ENCODE data around the gene PPME1. TPM values are rescaled to one million over a fixed set of nuclear protein-coding genes. Genes with fewer than 3 reads are reported as not detected.

PPME1 gene
- total RNA-seq, 2 donors from 2014 or later = 35.0 to 73.9 TPM

GRCh38 chr11:74253361-74253760, 82.3 kb downstream of the PPME1 start:
- no peaks in the 10 kb centered on the region for H3K9me3 Mint-ChIP-seq
- DNase-seq (ENCODE audit: low spot score in 2 of 2) (no peak), ATAC-seq (no peak)

GRCh38 chr11:74255741-74256375, 84.8 kb downstream of the PPME1 start:
- no peaks in the 10 kb centered on the region for H3K36me3 Mint-ChIP-seq
- H3K27ac Mint-ChIP-seq = no peak overlapping the region
- no peaks in the 10 kb centered on the region for H3K9me3 Mint-ChIP-seq
- peak in 1 of 2 donors; percentile 46 for DNase-seq (ENCODE audit: low spot score in 2 of 2)
- ATAC-seq = peak; percentile 67 to 69

More at GRCh38 chr11:74253361-74253760, 82.3 kb downstream of the PPME1 start:
- H3K27ac Mint-ChIP-seq = peak overlapping the region in 1 of 2 donors; percentile 12
- no peaks in the 10 kb centered on the region for H3K36me3 Mint-ChIP-seq

GRCh38 chr11:74256378-74257133, 85.5 kb downstream of the PPME1 start:
- ATAC-seq = no peak
- H3K27ac Mint-ChIP-seq = no peak overlapping the region
- DNase-seq (ENCODE audit: low spot score in 2 of 2) = no peak
- no peaks in the 10 kb centered on the region for H3K36me3 Mint-ChIP-seq
- no peaks in the 10 kb centered on the region for H3K9me3 Mint-ChIP-seq

GRCh38 chr11:74257959-74258553, 87.0 kb downstream of the PPME1 start:
- no peak for DNase-seq (ENCODE audit: low spot score in 2 of 2)
- no peak for ATAC-seq
- Mint-ChIP-seq H3K36me3 (no peaks in the 10 kb centered on the region), H3K27ac (no peak overlapping the region), H3K9me3 (no peaks in the 10 kb centered on the region)

- ATAC-seq = no peak
- H3K36me3 Mint-ChIP-seq = no peaks in the 10 kb centered on the region
- H3K27ac Mint-ChIP-seq = no peak overlapping the region
- DNase-seq (ENCODE audit: low spot score in 2 of 2) = no peak
- H3K9me3 Mint-ChIP-seq = no peaks in the 10 kb centered on the region
Observed at GRCh38 chr11:74262725-74263124, 91.6 kb downstream of the PPME1 start.

- no peak for DNase-seq (ENCODE audit: low spot score in 2 of 2)
Observed at GRCh38 chr11:74265256-74265655, 94.2 kb downstream of the PPME1 start.

GRCh38 chr11:74267014-74267413, 95.9 kb downstream of the PPME1 start:
- no peak for DNase-seq (ENCODE audit: low spot score in 2 of 2)
- Mint-ChIP-seq H3K9me3 (no peaks in the 10 kb centered on the region), H3K36me3 (no peaks in the 10 kb centered on the region), H3K27ac (no peak overlapping the region)
- no peak for ATAC-seq

More at GRCh38 chr11:74265256-74265655, 94.2 kb downstream of the PPME1 start:
- no peak for ATAC-seq
- Mint-ChIP-seq H3K9me3 (no peaks in the 10 kb centered on the region), H3K27ac (no peak overlapping the region), H3K36me3 (no peaks in the 10 kb centered on the region)

GRCh38 chr11:74268456-74268855, 97.4 kb downstream of the PPME1 start:
- no peak for ATAC-seq
- DNase-seq (ENCODE audit: low spot score in 2 of 2) = no peak
- Mint-ChIP-seq H3K9me3 (no peaks in the 10 kb centered on the region), H3K27ac (no peak overlapping the region), H3K36me3 (no peaks in the 10 kb centered on the region)

GRCh38 chr11:74269161-74269811, 98.2 kb downstream of the PPME1 start:
- Mint-ChIP-seq H3K36me3 (no peaks in the 10 kb centered on the region), H3K27ac (no peak overlapping the region), H3K9me3 (no peaks in the 10 kb centered on the region)
- ATAC-seq = peak; percentile 48 to 63
- DNase-seq (ENCODE audit: low spot score in 2 of 2) = no peak

GRCh38 chr11:74272276-74272675, 101.2 kb downstream of the PPME1 start:
- Mint-ChIP-seq H3K36me3 (no peaks in the 10 kb centered on the region), H3K27ac (no peak overlapping the region), H3K9me3 (no peaks in the 10 kb centered on the region)
- ATAC-seq (no peak), DNase-seq (ENCODE audit: low spot score in 2 of 2) (no peak)

GRCh38 chr11:74276581-74276980, 105.5 kb downstream of the PPME1 start:
- no peaks in the 10 kb centered on the region for H3K9me3 Mint-ChIP-seq
- no peak for DNase-seq (ENCODE audit: low spot score in 2 of 2)
- no peak overlapping the region for H3K27ac Mint-ChIP-seq
- H3K36me3 Mint-ChIP-seq = no peaks in the 10 kb centered on the region
- ATAC-seq = no peak

- Mint-ChIP-seq H3K9me3 (no peaks in the 10 kb centered on the region), H3K27ac (no peak overlapping the region), H3K36me3 (no peaks in the 10 kb centered on the region)
- ATAC-seq (no peak), DNase-seq (ENCODE audit: low spot score in 2 of 2) (no peak)
Observed at GRCh38 chr11:74278103-74278502, 107.0 kb downstream of the PPME1 start.

- Mint-ChIP-seq H3K9me3 (no peaks in the 10 kb centered on the region), H3K27ac (no peak overlapping the region), H3K36me3 (no peaks in the 10 kb centered on the region)
- no peak for ATAC-seq
- DNase-seq (ENCODE audit: low spot score in 2 of 2) = no peak
Observed at GRCh38 chr11:74278721-74279161, 107.7 kb downstream of the PPME1 start.

GRCh38 chr11:74279256-74279655, 108.2 kb downstream of the PPME1 start:
- Mint-ChIP-seq H3K27ac (no peak overlapping the region), H3K36me3 (no peaks in the 10 kb centered on the region), H3K9me3 (no peaks in the 10 kb centered on the region)
- DNase-seq (ENCODE audit: low spot score in 2 of 2) (no peak), ATAC-seq (no peak)

GRCh38 chr11:74280494-74280893, 109.4 kb downstream of the PPME1 start:
- no peak for DNase-seq (ENCODE audit: low spot score in 2 of 2)
- ATAC-seq = no peak
- no peaks in the 10 kb centered on the region for H3K9me3 Mint-ChIP-seq
- no peak overlapping the region for H3K27ac Mint-ChIP-seq
- no peaks in the 10 kb centered on the region for H3K36me3 Mint-ChIP-seq

- H3K27ac Mint-ChIP-seq = no peak overlapping the region
- ATAC-seq (no peak), DNase-seq (ENCODE audit: low spot score in 2 of 2) (no peak)
- no peaks in the 10 kb centered on the region for H3K9me3 Mint-ChIP-seq
- H3K36me3 Mint-ChIP-seq = no peaks in the 10 kb centered on the region
Observed at GRCh38 chr11:74282421-74282820, 111.3 kb downstream of the PPME1 start.

- DNase-seq (ENCODE audit: low spot score in 2 of 2) (no peak), ATAC-seq (peak; percentile 40 to 60)
- no peak overlapping the region for H3K27ac Mint-ChIP-seq
- H3K36me3 Mint-ChIP-seq = no peaks in the 10 kb centered on the region
- H3K9me3 Mint-ChIP-seq = no peaks in the 10 kb centered on the region
Observed at GRCh38 chr11:74282914-74283371, 111.9 kb downstream of the PPME1 start.
